HG02840 (cell line): ENCODE measurements around the gene MSMO1.

Experiments
- ATAC-seq: cut with Tn5 transposase; IDR thresholded peaks from one replicate; pipeline ENCODE4 v1.9.1; 2021; ENCODE audit warnings: mild to moderate bottlenecking, moderate library complexity, moderate number of reproducible peaks; ENCODE audit not compliant: unreplicated experiment, low FRiP score

MSMO1 gene

DNA sequence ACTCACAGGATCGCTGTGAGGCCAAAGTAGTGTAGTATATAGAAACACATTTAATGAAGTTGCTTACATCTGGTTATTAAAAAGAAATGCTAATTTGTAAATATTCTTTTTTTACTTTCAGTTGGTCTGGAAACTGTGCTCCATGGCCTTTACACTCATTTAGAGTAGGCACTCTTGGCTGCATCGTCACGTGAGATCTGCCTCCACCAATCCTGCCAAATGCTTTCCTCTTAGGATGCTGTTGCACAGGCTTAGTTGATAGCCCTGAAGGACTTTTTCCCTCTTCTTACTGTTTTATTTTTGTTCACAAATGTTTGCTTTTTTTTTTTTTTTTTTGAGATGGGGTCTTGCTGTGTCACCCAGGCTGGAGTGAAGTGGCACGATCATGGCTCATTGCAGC lies 57.7 kb downstream of the MSMO1 start:
- ATAC-seq: no peak

DNA sequence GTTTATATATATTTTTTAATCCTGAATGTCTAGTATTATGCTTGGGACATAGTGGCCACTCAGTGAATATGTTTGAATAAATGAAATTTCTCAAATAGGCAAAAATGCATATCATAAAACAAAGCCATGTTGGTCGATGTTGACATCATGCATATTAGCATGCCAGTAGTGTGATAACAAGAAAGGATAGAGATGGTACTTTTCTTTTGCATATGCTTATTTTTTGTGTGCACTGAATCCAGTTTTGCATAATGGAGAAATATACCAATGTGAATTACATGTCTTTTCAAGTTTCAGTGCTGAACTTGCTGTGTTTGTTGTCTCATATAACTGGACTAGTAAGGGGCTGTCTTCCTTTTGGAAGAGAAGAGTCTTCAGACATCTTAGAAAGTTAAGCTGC lies 58.9 kb downstream of the MSMO1 start:
- ATAC-seq: no peak

DNA sequence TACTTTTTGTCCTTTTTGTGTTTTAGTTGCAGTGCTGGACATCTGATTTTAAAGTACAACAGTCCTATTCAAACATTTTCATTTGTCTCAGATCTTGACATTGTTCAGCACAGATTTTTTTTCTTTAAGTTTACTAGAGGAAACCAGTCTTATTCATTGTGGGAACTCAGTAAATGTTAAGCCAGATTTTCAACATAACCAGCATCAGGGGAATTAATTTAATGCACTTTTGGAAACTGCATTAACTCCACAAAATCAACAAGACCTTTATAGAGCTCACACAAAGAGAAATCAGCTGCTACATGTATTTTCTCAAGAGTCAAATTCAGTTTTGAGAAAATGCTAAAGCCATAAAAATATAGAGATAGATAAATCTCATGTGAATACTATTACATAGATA lies 61.3 kb downstream of the MSMO1 start:
- no peak for ATAC-seq
